Lower lobe of right lung (tissue), 2 donors: Measurements from ENCODE around the gene NRBP1. TPM values are rescaled to one million over a fixed set of nuclear protein-coding genes. Genes with fewer than 3 reads are reported as not detected.

Source experiments
- ATAC-seq, 2 donors: fragments of 200-7000 bp; cut with Tn5 transposase; one replicate each; pipeline ENCODE4 v1.9.1; 2020 to 2022; ENCODE audit warnings: mild to moderate bottlenecking in 2 of 2, moderate library complexity in 2 of 2
- DNase-seq: peaks from one replicate; pipeline ENCODE4 v3.0.0-alpha.2; 2020
- H3K27ac ChIP-seq: fragments of 200-600 bp; one replicate; pipeline ENCODE4 v1.8.0; 2022
- H3K27me3 ChIP-seq: fragments of 200-600 bp; one replicate; pipeline ENCODE4 v1.8.0; 2022; ENCODE audit warnings: low read depth
- H3K36me3 ChIP-seq: fragments of 200-600 bp; one replicate; pipeline ENCODE4 v1.8.0; 2022; ENCODE audit warnings: mild to moderate bottlenecking
- H3K4me1 ChIP-seq: fragments of 200-600 bp; one replicate; pipeline ENCODE4 v1.8.0; 2022
- H3K4me3 ChIP-seq: fragments of 200-600 bp; one replicate; pipeline ENCODE4 v1.8.0; 2022; ENCODE audit warnings: mild to moderate bottlenecking
- H3K9me3 ChIP-seq: fragments of 200-600 bp; one replicate; pipeline ENCODE4 v1.8.0; 2022
- CTCF ChIP-seq: fragments of 200-600 bp; IDR thresholded peaks from one replicate; pipeline ENCODE4 v1.8.0; 2022; ENCODE audit warnings: antibody characterized with exemption, mild to moderate bottlenecking
- intact Hi-C: fragments of 100-400 bp; cut with DNase I; formaldehyde crosslinking; loops from one replicate; pipeline ENCODE4 v1.11.0; 2022
- long read RNA-seq: library from polyadenylated mRNA; unstranded; transcript quantifications from one replicate; pipeline ENCODE4 v2.0.0, GENCODE V29; 2021
- total RNA-seq: library from RNA; stranded (reverse); fragmentation: NEBNext Ultra II Directional; extraction: Animal tissue kit (Norgen Biotek cat#: 25700); gene quantifications from one replicate; pipeline ENCODE4 v1.2.1, GENCODE V29; 2021
- donor health status: DM: no; HTN: yes; CAD: no; lungs with severe emphysema.

The NRBP1 gene
- 66.5 TPM for total RNA-seq
- long read RNA-seq, transcript NRBP1-203 (18 exons, 2,163 nt): major isoform, 13 of 162 reads
- long read RNA-seq, partial matches to known transcripts: 136 of 162 reads
- long read RNA-seq, other reads (novel, unspliced or antisense): 12 of 162 reads

- Histone ChIP-seq H3K9me3 (no peaks in the 10 kb centered on the region), H3K27me3 (no peaks in the 10 kb centered on the region), H3K36me3 (peaks cover 4% of the 10 kb centered on the region), H3K4me3 (peak within 1 kb of the TSS; percentile 98), H3K27ac (peak within 1 kb of the TSS; percentile 99), H3K4me1 (peaks cover 42% of the 10 kb centered on the region)
- peak; percentile 95 for DNase-seq
- peak; percentile 98 for ATAC-seq
- intact Hi-C loops: no loop called here
- TF ChIP-seq CTCF: no peak
Observed at GRCh38 chr2:27428213-27428977, at the start of gene NRBP1. Gene NRBP1 (plus strand): TSS chr2:27428631. CDS start chr2:27433274, 4,643 bp downstream.

- ATAC-seq: no peak
- H3K9me3 ChIP-seq: no peaks in the 10 kb centered on the region
- no peak for TF ChIP-seq CTCF
- peaks cover 19% of the 10 kb centered on the region for H3K4me1 ChIP-seq
- H3K27ac ChIP-seq: no peak overlapping the region
- no peaks in the 10 kb centered on the region for H3K27me3 ChIP-seq
- DNase-seq: no peak
- H3K36me3 ChIP-seq: peaks cover 71% of the 10 kb centered on the region
- intact Hi-C loops: no loop called here
- no peak overlapping the region for H3K4me3 ChIP-seq
Observed at GRCh38 chr2:27378809-27379290, 49.6 kb upstream of the NRBP1 start.

DNA sequence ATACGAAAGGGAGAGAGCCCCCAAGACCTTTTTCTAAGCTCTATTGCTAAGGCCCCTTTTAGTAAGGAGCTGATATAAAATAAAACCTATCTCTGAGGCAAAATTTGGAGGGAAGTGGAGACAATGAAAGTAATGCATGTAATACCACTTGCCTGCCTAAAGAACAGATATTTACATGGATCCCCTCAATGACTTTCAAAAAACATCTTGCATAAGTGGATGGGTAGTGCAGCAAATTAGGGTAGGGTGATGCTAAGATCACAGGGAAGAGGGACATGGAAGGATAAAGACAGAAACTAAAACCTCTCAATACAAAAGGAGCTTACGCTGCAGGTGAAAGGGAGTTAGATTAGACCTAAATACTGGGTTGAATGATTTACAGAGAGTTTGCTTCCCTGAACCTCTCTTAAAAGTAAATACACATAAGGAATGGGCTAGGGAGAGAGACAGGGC is 49.0 kb upstream of the NRBP1 start:
- intact Hi-C loops: no loop called here
- Histone ChIP-seq H3K27ac (peak overlapping the region; percentile 91), H3K4me1 (peaks cover 19% of the 10 kb centered on the region), H3K4me3 (peak overlapping the region; percentile 73), H3K27me3 (no peaks in the 10 kb centered on the region), H3K36me3 (peaks cover 71% of the 10 kb centered on the region), H3K9me3 (no peaks in the 10 kb centered on the region)
- no peak for TF ChIP-seq CTCF
- DNase-seq (no peak), ATAC-seq (no peak)

DNA sequence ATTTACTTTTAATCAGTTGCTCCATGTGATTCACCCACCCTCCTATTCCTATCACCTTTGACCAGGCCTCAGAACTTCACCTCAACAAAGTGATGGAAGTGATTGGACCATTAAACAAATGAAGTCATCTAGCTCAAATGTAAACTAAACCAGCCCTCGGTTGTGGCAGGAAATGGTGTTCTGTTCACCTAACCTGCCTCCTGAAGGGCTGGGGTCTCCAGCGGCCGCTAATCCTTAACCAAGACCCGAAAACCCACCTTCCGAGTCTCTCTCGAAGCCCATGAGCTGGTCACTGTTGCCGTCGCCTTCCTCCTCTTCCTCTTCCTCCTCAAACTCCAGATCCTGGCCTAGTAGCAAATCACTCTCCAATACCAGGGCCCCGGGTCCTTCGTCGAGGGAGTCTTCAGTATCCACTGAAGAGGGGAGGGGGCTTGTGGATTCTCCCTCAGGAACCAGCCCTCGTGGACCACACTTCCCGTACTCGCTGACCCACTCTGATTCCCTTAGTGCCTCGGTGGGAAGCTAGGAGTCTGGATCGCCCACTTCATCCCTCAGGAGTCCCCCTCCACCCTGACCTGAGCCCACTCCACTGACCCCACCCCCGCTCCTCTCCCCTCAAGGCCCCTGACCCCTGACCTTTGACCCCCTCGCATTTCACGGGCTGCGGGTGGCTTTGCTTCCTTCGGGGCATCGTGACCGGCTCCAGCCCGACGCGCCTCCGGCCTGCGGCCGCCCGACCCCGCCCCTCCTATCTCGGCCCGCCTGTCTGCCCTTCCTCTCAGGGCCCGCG is 48.4 kb upstream of the NRBP1 start:
- H3K27me3 ChIP-seq: no peaks in the 10 kb centered on the region
- H3K36me3 ChIP-seq: peaks cover 71% of the 10 kb centered on the region
- H3K9me3 ChIP-seq: no peaks in the 10 kb centered on the region
- no peak for TF ChIP-seq CTCF
- intact Hi-C loops: no loop called here
- peaks cover 19% of the 10 kb centered on the region for H3K4me1 ChIP-seq
- peak overlapping the region; percentile 91 for H3K27ac ChIP-seq
- DNase-seq: peak; percentile 85
- peak in 1 of 2 donors; percentile 60 for ATAC-seq
- H3K4me3 ChIP-seq: peak overlapping the region; percentile 73
